Astrocyte (in vitro differentiated cells and primary cell): ENCODE measurements around the gene DIP2A.

Experiments
- EZH2 ChIP-seq: IDR thresholded peaks from 2 replicates; pipeline ENCODE4 v1.6.1; 2012; ENCODE audit warnings: mild to moderate bottlenecking, low read length, inconsistent platforms; ENCODE audit not compliant: insufficient read depth
- TF ChIP-seq, protein P1 (sequence below): IDR thresholded peaks from 2 replicates; pipeline ENCODE4 v1.5.1; 2011; ENCODE audit warnings: low read depth, mild to moderate bottlenecking, inconsistent platforms, low read length, moderate library complexity; ENCODE audit not compliant: insufficient read depth

DNA sequence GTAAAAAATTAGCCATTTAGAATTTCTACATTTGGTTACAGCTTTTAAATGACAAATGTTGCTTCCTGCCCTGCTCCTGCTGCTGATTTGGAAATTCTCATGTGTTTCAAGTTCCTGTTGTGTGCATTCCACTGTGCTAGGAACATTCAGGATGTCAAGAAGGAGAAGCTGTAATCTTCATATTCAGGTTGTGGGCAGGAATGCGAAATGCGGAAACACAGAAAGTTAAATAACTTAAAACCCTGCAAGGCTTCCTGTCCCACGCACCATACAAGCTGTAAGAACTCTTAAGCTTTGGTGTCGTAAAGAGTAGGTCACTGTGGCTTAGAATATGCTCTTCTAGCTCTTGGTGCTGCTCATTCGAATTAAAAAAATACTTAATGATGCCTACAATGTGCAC lies 93.6 kb downstream of the DIP2A start:
- TF ChIP-seq, protein P1, sequence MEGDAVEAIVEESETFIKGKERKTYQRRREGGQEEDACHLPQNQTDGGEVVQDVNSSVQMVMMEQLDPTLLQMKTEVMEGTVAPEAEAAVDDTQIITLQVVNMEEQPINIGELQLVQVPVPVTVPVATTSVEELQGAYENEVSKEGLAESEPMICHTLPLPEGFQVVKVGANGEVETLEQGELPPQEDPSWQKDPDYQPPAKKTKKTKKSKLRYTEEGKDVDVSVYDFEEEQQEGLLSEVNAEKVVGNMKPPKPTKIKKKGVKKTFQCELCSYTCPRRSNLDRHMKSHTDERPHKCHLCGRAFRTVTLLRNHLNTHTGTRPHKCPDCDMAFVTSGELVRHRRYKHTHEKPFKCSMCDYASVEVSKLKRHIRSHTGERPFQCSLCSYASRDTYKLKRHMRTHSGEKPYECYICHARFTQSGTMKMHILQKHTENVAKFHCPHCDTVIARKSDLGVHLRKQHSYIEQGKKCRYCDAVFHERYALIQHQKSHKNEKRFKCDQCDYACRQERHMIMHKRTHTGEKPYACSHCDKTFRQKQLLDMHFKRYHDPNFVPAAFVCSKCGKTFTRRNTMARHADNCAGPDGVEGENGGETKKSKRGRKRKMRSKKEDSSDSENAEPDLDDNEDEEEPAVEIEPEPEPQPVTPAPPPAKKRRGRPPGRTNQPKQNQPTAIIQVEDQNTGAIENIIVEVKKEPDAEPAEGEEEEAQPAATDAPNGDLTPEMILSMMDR: no peak
- no peak for TF ChIP-seq EZH2
